Caco-2 (cell line): ENCODE results near the gene HMCN1. TPM values are rescaled to one million over a fixed set of nuclear protein-coding genes. Genes with fewer than 3 reads are reported as not detected.
A peak's percentile ranks its signal among the peaks of the same experiment; 100 is the strongest.

Experiments
- BruUV-seq: library from RNA; stranded (reverse); fragments of 400-500 nt; replicated peaks from 2 replicates; lab custom pipeline; 2021; lab: Mats Ljungman, UMichigan
- CTCF ChIA-PET: fragments of 300-600 bp; sonication (Branson Sonifier 250); formaldehyde crosslinking; loops from one replicate; lab custom pipeline; 2022; ENCODE audit warnings: antibody characterized with exemption; lab: Charles Lee
- POLR2A ChIA-PET: fragments of 300-600 bp; sonication (Branson Sonifier 250); formaldehyde crosslinking; loops from one replicate; lab custom pipeline; 2022; ENCODE audit warnings: antibody characterized with exemption; lab: Charles Lee
- DNase-seq, 2 experiments: peaks; one replicate each; pipeline versions ENCODE4 v3.0.0 to v3.0.0-alpha.2; 2020 to 2022
- H3K27me3 ChIP-seq: replicated peaks from 2 replicates; pipeline ENCODE4 v1.6.0; 2011; ENCODE audit warnings: low read length; ENCODE audit not compliant: control insufficient read depth, insufficient read depth
- H3K36me3 ChIP-seq: 2 replicates; pipeline ENCODE4 v1.5.1; 2011; ENCODE audit warnings: low read length; ENCODE audit not compliant: control insufficient read depth, insufficient read depth
- H3K4me1 ChIP-seq: fragments of 250-450 bp; sonication (Bioruptor Pico); 2 replicates; pipeline ENCODE4 v1.5.1; 2020; ENCODE audit warnings: mild to moderate bottlenecking
- H3K4me3 ChIP-seq: 2 replicates; pipeline ENCODE4 v1.5.1; 2011; ENCODE audit warnings: low read depth, mild to moderate bottlenecking, control low read depth, low read length
- H3K9me3 ChIP-seq: fragments of 250-450 bp; sonication (Bioruptor Pico); 2 replicates; pipeline ENCODE4 v1.5.1; 2020; ENCODE audit warnings: mild to moderate bottlenecking, moderate library complexity
- H3K27ac Mint-ChIP-seq: one replicate; pipeline ENCODE4 v1.8.0; 2022; ENCODE audit warnings: mixed read lengths; ENCODE audit not compliant: unreplicated experiment
- H3K27me3 Mint-ChIP-seq: one replicate; pipeline ENCODE4 v1.8.0; 2022; ENCODE audit warnings: mixed read lengths; ENCODE audit not compliant: insufficient read depth, unreplicated experiment
- H3K36me3 Mint-ChIP-seq: one replicate; pipeline ENCODE4 v1.8.0; 2022; ENCODE audit warnings: mild to moderate bottlenecking, mixed read lengths; ENCODE audit not compliant: insufficient read depth, unreplicated experiment
- H3K4me1 Mint-ChIP-seq: one replicate; pipeline ENCODE4 v1.8.0; 2022; ENCODE audit warnings: low read depth, mixed read lengths; ENCODE audit not compliant: unreplicated experiment
- H3K4me3 Mint-ChIP-seq: one replicate; pipeline ENCODE4 v1.8.0; 2022; ENCODE audit warnings: mild to moderate bottlenecking, moderate library complexity, mixed read lengths; ENCODE audit not compliant: unreplicated experiment
- H3K9me3 Mint-ChIP-seq: one replicate; pipeline ENCODE4 v1.8.0; 2022; ENCODE audit warnings: mixed read lengths; ENCODE audit not compliant: unreplicated experiment
- intact Hi-C: fragments of 100-400 bp; cut with micrococcal nuclease; formaldehyde crosslinking; loops from one replicate; pipeline ENCODE4 v1.10.0; 2022; ENCODE audit not compliant: unreplicated experiment
- total RNA-seq: library from RNA; stranded (reverse); gene quantifications from 2 replicates; pipeline ENCODE4 v1.2.3, GENCODE V29; 2022
- TF ChIP-seq, protein P1 (sequence below), 2 experiments: fragments of 200-600 bp in 1 of 2; IDR thresholded peaks; 1 replicate in 1 of 2; 2 replicates in 1 of 2; pipeline versions ENCODE4 v1.5.1 to v1.8.0; 2011 to 2022; ENCODE audit warnings: antibody characterized with exemption in 1 of 2, control low read depth in 1 of 2, inconsistent platforms in 1 of 2, low read depth in 1 of 2, low read length in 1 of 2, mild to moderate bottlenecking in 1 of 2, moderate library complexity in 1 of 2; ENCODE audit not compliant: insufficient read depth in 1 of 2, severe bottlenecking in 1 of 2, unreplicated experiment in 1 of 2

The HMCN1 gene
- total RNA-seq, 1 experiment from 2014 or later, result 0.02 TPM

GRCh38 chr1:185695299-185695698 is 38.9 kb upstream of the HMCN1 start:
- TF ChIP-seq, protein P1, sequence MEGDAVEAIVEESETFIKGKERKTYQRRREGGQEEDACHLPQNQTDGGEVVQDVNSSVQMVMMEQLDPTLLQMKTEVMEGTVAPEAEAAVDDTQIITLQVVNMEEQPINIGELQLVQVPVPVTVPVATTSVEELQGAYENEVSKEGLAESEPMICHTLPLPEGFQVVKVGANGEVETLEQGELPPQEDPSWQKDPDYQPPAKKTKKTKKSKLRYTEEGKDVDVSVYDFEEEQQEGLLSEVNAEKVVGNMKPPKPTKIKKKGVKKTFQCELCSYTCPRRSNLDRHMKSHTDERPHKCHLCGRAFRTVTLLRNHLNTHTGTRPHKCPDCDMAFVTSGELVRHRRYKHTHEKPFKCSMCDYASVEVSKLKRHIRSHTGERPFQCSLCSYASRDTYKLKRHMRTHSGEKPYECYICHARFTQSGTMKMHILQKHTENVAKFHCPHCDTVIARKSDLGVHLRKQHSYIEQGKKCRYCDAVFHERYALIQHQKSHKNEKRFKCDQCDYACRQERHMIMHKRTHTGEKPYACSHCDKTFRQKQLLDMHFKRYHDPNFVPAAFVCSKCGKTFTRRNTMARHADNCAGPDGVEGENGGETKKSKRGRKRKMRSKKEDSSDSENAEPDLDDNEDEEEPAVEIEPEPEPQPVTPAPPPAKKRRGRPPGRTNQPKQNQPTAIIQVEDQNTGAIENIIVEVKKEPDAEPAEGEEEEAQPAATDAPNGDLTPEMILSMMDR (IDR thresholded peaks at IDR 0.05; ENCODE audit: insufficient read depth in 1 of 2, low read depth in 1 of 2, low read length in 1 of 2, severe bottlenecking in 1 of 2, unreplicated experiment in 1 of 2), result peak; percentile 21 to 29
- Histone ChIP-seq H3K9me3 (no peaks in the 10 kb centered on the region), H3K4me1 (peaks cover 9% of the 10 kb centered on the region), H3K4me3 (no peak overlapping the region), H3K36me3 (no peaks in the 10 kb centered on the region), H3K27me3 (no peaks in the 10 kb centered on the region)
- ChIA-PET POLR2A (no interaction called here), CTCF (interaction anchor here (1.1 kb wide), 1 partner anchor 14 kb away, joined by 3 read pairs; no protein-coding TSS in a partner anchor)
- no peaks in the 10 kb centered on the region for H3K9me3 Mint-ChIP-seq
- H3K27ac Mint-ChIP-seq, result no peak overlapping the region
- intact Hi-C loops, result loop anchor here (10.0 kb wide), 1 partner anchor 650 kb away; the partner anchor contains the start of gene RNF2
- DNase-seq, result no peak
- H3K4me1 Mint-ChIP-seq, result peaks cover 10% of the 10 kb centered on the region
- H3K36me3 Mint-ChIP-seq, result no peaks in the 10 kb centered on the region
- no peak overlapping the region for H3K4me3 Mint-ChIP-seq
- H3K27me3 Mint-ChIP-seq, result no peaks in the 10 kb centered on the region
- BruUV-seq, result no TSS peak

DNA sequence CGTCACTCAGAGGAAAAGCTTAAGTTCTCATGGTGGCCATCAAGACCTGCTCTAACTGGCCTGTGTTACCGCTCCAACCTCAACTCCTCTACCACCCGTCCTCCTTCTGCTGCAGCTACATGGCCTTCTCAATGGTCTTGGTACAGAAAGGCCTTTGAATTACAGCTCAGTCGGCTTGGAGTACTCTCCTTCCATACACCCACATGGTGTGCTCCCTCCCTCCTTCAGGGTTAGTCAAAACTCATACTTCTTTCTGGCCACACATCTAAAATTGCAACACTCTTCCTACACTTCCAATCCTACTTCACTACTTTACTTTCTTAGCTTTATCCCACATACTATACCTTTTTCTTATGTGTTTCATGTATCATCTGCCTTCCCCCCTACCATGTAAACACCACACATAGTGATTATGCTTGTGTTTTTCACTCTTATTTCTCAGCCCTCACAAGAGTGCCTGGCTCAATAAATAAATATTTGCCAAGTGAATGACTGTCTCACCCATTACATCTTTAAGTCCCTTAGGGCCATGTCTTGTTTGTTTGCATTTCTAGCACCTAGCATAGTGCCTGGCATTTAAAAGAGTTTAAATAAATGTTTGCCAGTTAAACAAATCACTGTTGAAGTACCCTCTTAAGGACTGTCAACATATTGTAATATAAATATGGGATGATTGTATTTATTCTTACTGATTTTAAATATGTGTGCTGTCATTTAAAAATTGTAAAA is 37.6 kb upstream of the HMCN1 start:
- H3K27ac Mint-ChIP-seq, result no peak overlapping the region

GRCh38 chr1:185699874-185700273 is 34.3 kb upstream of the HMCN1 start:
- no peaks in the 10 kb centered on the region for H3K4me1 ChIP-seq
- no peak overlapping the region for H3K4me3 Mint-ChIP-seq
- no peak for DNase-seq
- no TSS peak for BruUV-seq
- no peak overlapping the region for H3K27ac Mint-ChIP-seq
- no peaks in the 10 kb centered on the region for H3K9me3 Mint-ChIP-seq
- H3K9me3 ChIP-seq, result no peaks in the 10 kb centered on the region
- H3K27me3 Mint-ChIP-seq, result no peaks in the 10 kb centered on the region
- H3K4me1 Mint-ChIP-seq, result no peaks in the 10 kb centered on the region
- CTCF ChIA-PET, result no interaction called here
- no peaks in the 10 kb centered on the region for H3K36me3 Mint-ChIP-seq
- TF ChIP-seq, protein P1 (IDR thresholded peaks at IDR 0.05; ENCODE audit: insufficient read depth in 1 of 2, low read depth in 1 of 2, low read length in 1 of 2, severe bottlenecking in 1 of 2, unreplicated experiment in 1 of 2), result no peak
- no peaks in the 10 kb centered on the region for H3K36me3 ChIP-seq
- H3K27me3 ChIP-seq, result no peaks in the 10 kb centered on the region
- POLR2A ChIA-PET, result no interaction called here
- intact Hi-C loops, result loop anchor here (10.0 kb wide), 1 partner anchor 655 kb away; the partner anchor contains the start of gene RNF2
- H3K4me3 ChIP-seq, result no peak overlapping the region

More for the DNA sequence above, 37.6 kb upstream of the HMCN1 start:
- intact Hi-C loops, result loop anchor here (10.0 kb wide), 1 partner anchor 652 kb away; the partner anchor contains the start of gene RNF2
- H3K27me3 ChIP-seq, result no peaks in the 10 kb centered on the region
- H3K36me3 ChIP-seq, result no peaks in the 10 kb centered on the region
- BruUV-seq, result no TSS peak
- no peak overlapping the region for H3K4me3 ChIP-seq
- Mint-ChIP-seq H3K9me3 (no peaks in the 10 kb centered on the region), H3K4me1 (peaks cover 10% of the 10 kb centered on the region), H3K36me3 (no peaks in the 10 kb centered on the region), H3K4me3 (no peak overlapping the region), H3K27me3 (no peaks in the 10 kb centered on the region)
- no peak for DNase-seq
- peaks cover 9% of the 10 kb centered on the region for H3K4me1 ChIP-seq
- POLR2A ChIA-PET, result no interaction called here
- TF ChIP-seq, protein P1 (IDR thresholded peaks at IDR 0.05; ENCODE audit: insufficient read depth in 1 of 2, low read depth in 1 of 2, low read length in 1 of 2, severe bottlenecking in 1 of 2, unreplicated experiment in 1 of 2), result no peak
- CTCF ChIA-PET, result interaction anchor here (0.6 to 1.0 kb wide), 2 partner anchors 23 to 287 kb away, joined by 3 to 4 read pairs; no protein-coding TSS in a partner anchor
- H3K9me3 ChIP-seq, result no peaks in the 10 kb centered on the region
